ENCODE results near the gene COL4A4. TPM values are rescaled to one million over a fixed set of nuclear protein-coding genes. Genes with fewer than 3 reads are reported as not detected.
"Not testable (repeated sequence)": the region's sequence is repeated elsewhere in the genome, so short reads cannot be mapped to it uniquely, and the experiment has no call there.

Gene COL4A4
- total RNA-seq, 2 experiments from 2014 or later, result not detected

- POLR2A ChIA-PET, result no interaction called here
- Mint-ChIP-seq H3K9me3 (no peaks in the 10 kb centered on the region), H3K36me3 (no peaks in the 10 kb centered on the region), H3K4me1 (ENCODE audit: low read depth) (no peaks in the 10 kb centered on the region), H3K27me3 (no peaks in the 10 kb centered on the region), H3K4me3 (no peak overlapping the region), H3K27ac (no peak overlapping the region)
- no peak for DNase-seq
- intact Hi-C loops (cut with micrococcal nuclease), result no loop called here
- CTCF ChIA-PET, result no interaction called here
These were observed 66.4 kb downstream of the COL4A4 start for GRCh38 chr2:227097495-227098161.

GRCh38 chr2:227095346-227095745 is 68.7 kb downstream of the COL4A4 start:
- Mint-ChIP-seq H3K4me3 (no peak overlapping the region), H3K27ac (no peak overlapping the region), H3K27me3 (no peaks in the 10 kb centered on the region), H3K36me3 (no peaks in the 10 kb centered on the region), H3K9me3 (no peaks in the 10 kb centered on the region), H3K4me1 (ENCODE audit: low read depth) (no peaks in the 10 kb centered on the region)
- intact Hi-C loops (cut with micrococcal nuclease), result no loop called here
- POLR2A ChIA-PET, result no interaction called here
- CTCF ChIA-PET, result no interaction called here
- DNase-seq, result no peak

- CTCF ChIA-PET, result interaction anchor here (0.6 kb wide), 1 partner anchor 155 kb away, joined by 3 read pairs; no protein-coding TSS in a partner anchor
These were observed 81.7 kb downstream of the COL4A4 start for GRCh38 chr2:227082286-227082685.

GRCh38 chr2:227079726-227080125 is 84.3 kb downstream of the COL4A4 start:
- ChIA-PET POLR2A (no interaction called here), CTCF (no interaction called here)
- DNase-seq, result no peak
- Mint-ChIP-seq H3K9me3 (no peaks in the 10 kb centered on the region), H3K27ac (no peak overlapping the region), H3K27me3 (peaks cover 12% of the 10 kb centered on the region), H3K36me3 (no peaks in the 10 kb centered on the region), H3K4me1 (ENCODE audit: low read depth) (no peaks in the 10 kb centered on the region), H3K4me3 (no peak overlapping the region)
- intact Hi-C loops (cut with micrococcal nuclease), result no loop called here

More at GRCh38 chr2:227082286-227082685, 81.7 kb downstream of the COL4A4 start:
- Mint-ChIP-seq H3K9me3 (no peaks in the 10 kb centered on the region), H3K27me3 (peaks cover 13% of the 10 kb centered on the region), H3K36me3 (no peaks in the 10 kb centered on the region), H3K4me3 (no peak overlapping the region), H3K27ac (no peak overlapping the region), H3K4me1 (ENCODE audit: low read depth) (no peaks in the 10 kb centered on the region)
- intact Hi-C loops (cut with micrococcal nuclease), result no loop called here
- POLR2A ChIA-PET, result no interaction called here
- DNase-seq, result no peak

GRCh38 chr2:227065065-227065464 is 98.9 kb downstream of the COL4A4 start:
- H3K27ac Mint-ChIP-seq; H3K36me3 Mint-ChIP-seq; H3K4me1 Mint-ChIP-seq (ENCODE audit: low read depth); DNase-seq; H3K4me3 Mint-ChIP-seq; POLR2A ChIA-PET; H3K9me3 Mint-ChIP-seq; CTCF ChIA-PET; intact Hi-C loops (cut with micrococcal nuclease): not testable (repeated sequence)
- H3K27me3 Mint-ChIP-seq, result peaks cover 13% of the 10 kb centered on the region

- Mint-ChIP-seq H3K4me3 (no peak overlapping the region), H3K4me1 (ENCODE audit: low read depth) (no peaks in the 10 kb centered on the region), H3K36me3 (no peaks in the 10 kb centered on the region), H3K9me3 (no peaks in the 10 kb centered on the region), H3K27me3 (peaks cover 19% of the 10 kb centered on the region), H3K27ac (no peak overlapping the region)
- intact Hi-C loops (cut with micrococcal nuclease), result no loop called here
- POLR2A ChIA-PET, result no interaction called here
- CTCF ChIA-PET, result no interaction called here
- no peak for DNase-seq
These were observed 105.1 kb downstream of the COL4A4 start for GRCh38 chr2:227058888-227059399.

- intact Hi-C loops (cut with micrococcal nuclease), result no loop called here
- POLR2A ChIA-PET, result no interaction called here
- no peak for DNase-seq
- Mint-ChIP-seq H3K9me3 (no peaks in the 10 kb centered on the region), H3K27ac (no peak overlapping the region), H3K4me3 (no peak overlapping the region), H3K27me3 (peaks cover 19% of the 10 kb centered on the region), H3K4me1 (ENCODE audit: low read depth) (no peaks in the 10 kb centered on the region), H3K36me3 (no peaks in the 10 kb centered on the region)
- CTCF ChIA-PET, result no interaction called here
These were observed 106.1 kb downstream of the COL4A4 start for GRCh38 chr2:227057743-227058447.

GRCh38 chr2:227057060-227057459 is 106.9 kb downstream of the COL4A4 start:
- Mint-ChIP-seq H3K4me1 (ENCODE audit: low read depth) (no peaks in the 10 kb centered on the region), H3K27me3 (peaks cover 22% of the 10 kb centered on the region), H3K36me3 (no peaks in the 10 kb centered on the region), H3K4me3 (no peak overlapping the region), H3K9me3 (no peaks in the 10 kb centered on the region), H3K27ac (no peak overlapping the region)
- POLR2A ChIA-PET, result no interaction called here
- intact Hi-C loops (cut with micrococcal nuclease), result no loop called here
- no peak for DNase-seq
- CTCF ChIA-PET, result no interaction called here

- H3K9me3 Mint-ChIP-seq, result no peaks in the 10 kb centered on the region
- ChIA-PET CTCF (no interaction called here), POLR2A (no interaction called here)
- no peak overlapping the region for H3K27ac Mint-ChIP-seq
- H3K27me3 Mint-ChIP-seq, result peaks cover 15% of the 10 kb centered on the region
- H3K4me1 Mint-ChIP-seq (ENCODE audit: low read depth), result no peaks in the 10 kb centered on the region
- no peak for DNase-seq
- H3K36me3 Mint-ChIP-seq, result no peaks in the 10 kb centered on the region
- H3K4me3 Mint-ChIP-seq, result no peak overlapping the region
- intact Hi-C loops (cut with micrococcal nuclease), result no loop called here
These were observed 110.0 kb downstream of the COL4A4 start for GRCh38 chr2:227054006-227054405.

GRCh38 chr2:227052879-227053278 is 111.1 kb downstream of the COL4A4 start:
- POLR2A ChIA-PET, result no interaction called here
- Mint-ChIP-seq H3K4me3 (no peak overlapping the region), H3K4me1 (ENCODE audit: low read depth) (no peaks in the 10 kb centered on the region), H3K36me3 (no peaks in the 10 kb centered on the region), H3K27me3 (peaks cover 7% of the 10 kb centered on the region), H3K9me3 (no peaks in the 10 kb centered on the region), H3K27ac (no peak overlapping the region)
- intact Hi-C loops (cut with micrococcal nuclease), result no loop called here
- CTCF ChIA-PET, result interaction anchor here (0.9 kb wide), 1 partner anchor 186 kb away, joined by 3 read pairs; no protein-coding TSS in a partner anchor
- no peak for DNase-seq

- H3K4me3 Mint-ChIP-seq, result no peak overlapping the region
- H3K4me1 Mint-ChIP-seq (ENCODE audit: low read depth), result no peaks in the 10 kb centered on the region
- no peak for DNase-seq
- POLR2A ChIA-PET, result no interaction called here
- intact Hi-C loops (cut with micrococcal nuclease), result no loop called here
- no peak overlapping the region for H3K27ac Mint-ChIP-seq
- no peaks in the 10 kb centered on the region for H3K9me3 Mint-ChIP-seq
- H3K36me3 Mint-ChIP-seq, result no peaks in the 10 kb centered on the region
- peaks cover 5% of the 10 kb centered on the region for H3K27me3 Mint-ChIP-seq
- CTCF ChIA-PET, result no interaction called here
These were observed 120.0 kb downstream of the COL4A4 start for GRCh38 chr2:227043981-227044380.

- H3K36me3 Mint-ChIP-seq, result no peaks in the 10 kb centered on the region
- H3K27me3 Mint-ChIP-seq, result peaks cover 20% of the 10 kb centered on the region
- no peaks in the 10 kb centered on the region for H3K4me1 Mint-ChIP-seq (ENCODE audit: low read depth)
- no peak overlapping the region for H3K27ac Mint-ChIP-seq
- DNase-seq, result no peak
- POLR2A ChIA-PET, result no interaction called here
- intact Hi-C loops (cut with micrococcal nuclease), result no loop called here
- no peak overlapping the region for H3K4me3 Mint-ChIP-seq
- no peaks in the 10 kb centered on the region for H3K9me3 Mint-ChIP-seq
- CTCF ChIA-PET, result interaction anchor here (0.5 kb wide), 1 partner anchor 1624 kb away, joined by 3 read pairs; no protein-coding TSS in a partner anchor
These were observed 125.3 kb downstream of the COL4A4 start for GRCh38 chr2:227038550-227039189.
